OCI-LY3 (cell line): ENCODE data around the gene AMT.

Source experiments
- H2AFZ ChIP-seq: fragments of 200-600, 300-600 bp; shearing (Covaris generic); 2 replicates; pipeline ENCODE4 v1.6.0; 2014; ENCODE audit warnings: antibody characterized with exemption, low read depth, low read length
- H3K27ac ChIP-seq: fragments of 200-600, 300-600 bp; sonication (generic); 2 replicates; pipeline ENCODE4 v1.5.1; 2014; ENCODE audit warnings: mild to moderate bottlenecking, low read length, moderate library complexity, mixed read lengths
- H3K27me3 ChIP-seq: fragments of 200-600, 300-600 bp; sonication (generic); 2 replicates; pipeline ENCODE4 v1.6.1; 2014; ENCODE audit warnings: low read depth, low read length, mixed read lengths
- H3K36me3 ChIP-seq: fragments of 200-600, 300-600 bp; sonication (generic); replicated peaks from 2 replicates; pipeline ENCODE3; 2014; ENCODE audit warnings: low read depth, low read length, mixed read lengths
- H3K4me1 ChIP-seq: fragments of 300-600, 200-600 bp; sonication (generic); 2 replicates; pipeline ENCODE4 v1.6.1; 2014; ENCODE audit warnings: low read length, mixed read lengths
- H3K4me2 ChIP-seq: fragments of 200-600, 300-600 bp; sonication (generic); 2 replicates; pipeline ENCODE4 v1.6.1; 2014; ENCODE audit warnings: low read length, mixed read lengths
- H3K4me3 ChIP-seq: fragments of 300-600, 200-600 bp; sonication (generic); 2 replicates; pipeline ENCODE4 v1.5.1; 2014; ENCODE audit warnings: antibody characterized with exemption, mild to moderate bottlenecking, low read length, moderate library complexity
- H3K79me2 ChIP-seq: fragments of 300-600, 200-600 bp; shearing (Covaris generic); 2 replicates; pipeline ENCODE4 v1.6.1; 2014; ENCODE audit warnings: mild to moderate bottlenecking, low read length, mixed read lengths
- H3K9ac ChIP-seq: fragments of 300-600, 200-600 bp; shearing (Covaris generic); 2 replicates; pipeline ENCODE4 v1.6.0; 2014; ENCODE audit warnings: mild to moderate bottlenecking, low read length, moderate library complexity
- H3K9me3 ChIP-seq: fragments of 200-600, 300-600 bp; shearing (Covaris generic); 2 replicates; pipeline ENCODE4 v1.6.1; 2014; ENCODE audit warnings: low read length, mixed read lengths; ENCODE audit not compliant: insufficient read depth
- H4K20me1 ChIP-seq: fragments of 200-600, 300-600 bp; sonication (generic); 2 replicates; pipeline ENCODE4 v1.6.1; 2016; ENCODE audit warnings: low read length, mixed read lengths; ENCODE audit not compliant: insufficient read depth
- CTCF ChIP-seq: fragments of 200-600, 300-600 bp; sonication (generic); IDR thresholded peaks from 2 replicates; pipeline ENCODE4 v1.5.1; 2014; ENCODE audit warnings: antibody characterized with exemption, low read length, low read depth
- EZH2phosphoT487 ChIP-seq: fragments of 200-600 bp; shearing (Covaris generic); IDR thresholded peaks from 2 replicates; pipeline ENCODE4 v1.6.1; 2018; ENCODE audit warnings: antibody characterized with exemption, mixed run types, low read depth

The AMT gene

GRCh38 chr3:49421890-49422378 lies 339 bp downstream of the AMT start:
- H3K9me3 ChIP-seq = no peaks in the 10 kb centered on the region
- H3K79me2 ChIP-seq = no peaks in the 10 kb centered on the region
- no peak overlapping the region for H3K4me2 ChIP-seq
- no peak overlapping the region for H3K9ac ChIP-seq
- H3K27ac ChIP-seq = no peak overlapping the region
- H3K4me1 ChIP-seq = no peaks in the 10 kb centered on the region
- H2AFZ ChIP-seq = no peak overlapping the region
- no peak overlapping the region for H3K4me3 ChIP-seq
- H4K20me1 ChIP-seq = no peaks in the 10 kb centered on the region
- H3K36me3 ChIP-seq = no peaks in the 10 kb centered on the region
- no peaks in the 10 kb centered on the region for H3K27me3 ChIP-seq
- TF ChIP-seq EZH2phosphoT487 = no peak

- Histone ChIP-seq H3K4me1 (peaks cover 15% of the 10 kb centered on the region), H3K79me2 (peaks cover 10% of the 10 kb centered on the region), H4K20me1 (no peaks in the 10 kb centered on the region), H3K9ac (no peak overlapping the region), H3K27ac (no peak overlapping the region), H3K36me3 (no peaks in the 10 kb centered on the region), H3K27me3 (no peaks in the 10 kb centered on the region), H3K9me3 (no peaks in the 10 kb centered on the region), H3K4me3 (no peak overlapping the region), H3K4me2 (no peak overlapping the region), H2AFZ (no peak overlapping the region)
- TF ChIP-seq EZH2phosphoT487 = no peak
- no peak for TF ChIP-seq CTCF
These were observed 4.7 kb downstream of the AMT start for GRCh38 chr3:49417516-49418120.

- Histone ChIP-seq H3K9me3 (no peaks in the 10 kb centered on the region), H3K9ac (no peak overlapping the region), H3K36me3 (no peaks in the 10 kb centered on the region), H4K20me1 (no peaks in the 10 kb centered on the region), H3K4me2 (no peak overlapping the region), H2AFZ (no peak overlapping the region), H3K79me2 (peaks cover 15% of the 10 kb centered on the region), H3K27ac (no peak overlapping the region), H3K27me3 (no peaks in the 10 kb centered on the region), H3K4me3 (no peak overlapping the region), H3K4me1 (peaks cover 15% of the 10 kb centered on the region)
- TF ChIP-seq EZH2phosphoT487 (no peak), CTCF (no peak)
These were observed 5.4 kb downstream of the AMT start for GRCh38 chr3:49416867-49417266.

- H3K27me3 ChIP-seq = no peaks in the 10 kb centered on the region
- no peak overlapping the region for H2AFZ ChIP-seq
- H3K79me2 ChIP-seq = peaks cover 22% of the 10 kb centered on the region
- peaks cover 15% of the 10 kb centered on the region for H3K4me1 ChIP-seq
- TF ChIP-seq EZH2phosphoT487 (no peak), CTCF (no peak)
- H3K4me2 ChIP-seq = no peak overlapping the region
- H3K9ac ChIP-seq = no peak overlapping the region
- peaks cover 2% of the 10 kb centered on the region for H4K20me1 ChIP-seq
- H3K4me3 ChIP-seq = no peak overlapping the region
- H3K9me3 ChIP-seq = no peaks in the 10 kb centered on the region
- no peak overlapping the region for H3K27ac ChIP-seq
- H3K36me3 ChIP-seq = no peaks in the 10 kb centered on the region
These were observed 6.2 kb downstream of the AMT start for GRCh38 chr3:49415931-49416601.
